Smooth muscle cell (in vitro differentiated cells): ENCODE results near the gene PGLYRP1. TPM values are rescaled to one million over a fixed set of nuclear protein-coding genes. Genes with fewer than 3 reads are reported as not detected.

Source experiments
- DNase-seq: peaks from one replicate; lab custom pipeline; 2025; ENCODE audit not compliant: unreplicated experiment; lab: John Stamatoyannopoulos, UW
- H2AFZ ChIP-seq: fragments of 200-600 bp; sonication (generic); 2 replicates; pipeline ENCODE4 v1.6.0; 2016; ENCODE audit warnings: antibody characterized with exemption, low read depth, mild to moderate bottlenecking
- H3F3A ChIP-seq: fragments of 200-600 bp; sonication (generic); 2 replicates; pipeline ENCODE4 v1.6.0; 2017; ENCODE audit warnings: antibody characterized with exemption, low read depth
- H3K27ac ChIP-seq: fragments of 200-600 bp; sonication (generic); 2 replicates; pipeline ENCODE4 v1.5.1; 2016; ENCODE audit warnings: low read depth, mild to moderate bottlenecking
- H3K27me3 ChIP-seq: fragments of 200-600 bp; sonication (generic); 2 replicates; pipeline ENCODE4 v1.6.1; 2016; ENCODE audit warnings: low read depth, mild to moderate bottlenecking
- H3K36me3 ChIP-seq: fragments of 200-600 bp; sonication (generic); 2 replicates; pipeline ENCODE4 v1.5.1; 2016; ENCODE audit warnings: low read depth
- H3K4me1 ChIP-seq: fragments of 200-600 bp; sonication (generic); 2 replicates; pipeline ENCODE4 v1.5.1; 2016; ENCODE audit warnings: low read depth
- H3K4me2 ChIP-seq: fragments of 200-600 bp; sonication (generic); 2 replicates; pipeline ENCODE4 v1.6.0; 2016; ENCODE audit warnings: mild to moderate bottlenecking
- H3K4me3 ChIP-seq: fragments of 200-600 bp; sonication (generic); 2 replicates; pipeline ENCODE4 v1.5.1; 2016; ENCODE audit warnings: mild to moderate bottlenecking
- H3K79me2 ChIP-seq: fragments of 200-600 bp; sonication (generic); 2 replicates; pipeline ENCODE4 v1.6.0; 2016; ENCODE audit warnings: low read depth, mild to moderate bottlenecking
- H3K9ac ChIP-seq: fragments of 200-600 bp; sonication (generic); 2 replicates; pipeline ENCODE4 v1.6.0; 2016; ENCODE audit warnings: low read depth
- H3K9me3 ChIP-seq: fragments of 200-600 bp; sonication (generic); replicated peaks from 2 replicates; pipeline ENCODE4 v1.5.1; 2016; ENCODE audit warnings: low read depth
- H4K20me1 ChIP-seq: fragments of 200-600 bp; sonication (generic); 2 replicates; pipeline ENCODE4 v1.6.0; 2016; ENCODE audit warnings: low read depth
- WGBS: methylation state at CpG from one replicate; pipeline ENCODE4 v1.1.7; 2016; ENCODE audit warnings: low lambda C conversion rate; 5-methylcytosine and 5-hydroxymethylcytosine counted together
- polyA plus RNA-seq: library from polyadenylated mRNA; unstranded; fragments of >200 nt; fragmentation: Nextera tagmentation; extraction: Ambion mirVana; gene quantifications from 2 replicates; pipeline ENCODE4 v1.2.1, GENCODE V29; 2016
- total RNA-seq: library from RNA; depleted of rRNA; stranded (reverse); fragments of >200 nt; gene quantifications from 2 replicates; pipeline ENCODE4 v1.2.3, GENCODE V29; 2014
- TF ChIP-seq, protein P1 (sequence below): fragments of 200-600 bp; sonication (generic); IDR thresholded peaks from 2 replicates; pipeline ENCODE4 v1.5.1; 2017; ENCODE audit warnings: borderline replicate concordance, mild to moderate bottlenecking, antibody characterized with exemption; ENCODE audit not compliant: insufficient read depth, poor library complexity, severe bottlenecking

Gene PGLYRP1
- total and polyA plus RNA-seq, 2 experiments from 2014 or later: not detected

DNA sequence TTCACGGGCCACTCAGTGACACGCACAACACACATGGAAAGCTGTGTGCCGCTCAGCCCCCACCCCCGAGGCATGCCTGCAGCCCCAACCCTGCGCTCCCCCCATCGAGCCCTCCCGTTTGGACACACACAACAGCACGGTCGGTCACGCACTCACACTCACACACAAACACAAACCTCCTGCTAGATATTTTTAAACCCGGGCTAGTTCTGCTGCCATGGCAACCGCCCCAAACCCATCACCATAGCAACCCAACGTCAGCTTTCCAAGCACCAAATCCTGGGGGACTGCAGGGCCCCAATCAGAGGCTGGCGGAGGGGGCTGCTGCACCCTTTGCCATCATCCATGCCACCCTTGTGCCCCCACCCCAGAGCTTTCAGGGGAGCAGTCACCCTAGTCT lies 46.7 kb downstream of the PGLYRP1 start:
- Histone ChIP-seq H3K4me1 (no peaks in the 10 kb centered on the region), H3K27me3 (peaks cover 62% of the 10 kb centered on the region), H3F3A (no peaks in the 10 kb centered on the region), H3K9ac (no peak overlapping the region), H3K27ac (no peak overlapping the region), H3K79me2 (no peaks in the 10 kb centered on the region), H2AFZ (no peak overlapping the region), H3K36me3 (no peaks in the 10 kb centered on the region), H3K9me3 (no peaks in the 10 kb centered on the region), H3K4me3 (no peak overlapping the region), H4K20me1 (no peaks in the 10 kb centered on the region), H3K4me2 (no peak overlapping the region)
- 80% methylated on average over 13 of the region's 14 CpGs for WGBS
- TF ChIP-seq, protein P1, sequence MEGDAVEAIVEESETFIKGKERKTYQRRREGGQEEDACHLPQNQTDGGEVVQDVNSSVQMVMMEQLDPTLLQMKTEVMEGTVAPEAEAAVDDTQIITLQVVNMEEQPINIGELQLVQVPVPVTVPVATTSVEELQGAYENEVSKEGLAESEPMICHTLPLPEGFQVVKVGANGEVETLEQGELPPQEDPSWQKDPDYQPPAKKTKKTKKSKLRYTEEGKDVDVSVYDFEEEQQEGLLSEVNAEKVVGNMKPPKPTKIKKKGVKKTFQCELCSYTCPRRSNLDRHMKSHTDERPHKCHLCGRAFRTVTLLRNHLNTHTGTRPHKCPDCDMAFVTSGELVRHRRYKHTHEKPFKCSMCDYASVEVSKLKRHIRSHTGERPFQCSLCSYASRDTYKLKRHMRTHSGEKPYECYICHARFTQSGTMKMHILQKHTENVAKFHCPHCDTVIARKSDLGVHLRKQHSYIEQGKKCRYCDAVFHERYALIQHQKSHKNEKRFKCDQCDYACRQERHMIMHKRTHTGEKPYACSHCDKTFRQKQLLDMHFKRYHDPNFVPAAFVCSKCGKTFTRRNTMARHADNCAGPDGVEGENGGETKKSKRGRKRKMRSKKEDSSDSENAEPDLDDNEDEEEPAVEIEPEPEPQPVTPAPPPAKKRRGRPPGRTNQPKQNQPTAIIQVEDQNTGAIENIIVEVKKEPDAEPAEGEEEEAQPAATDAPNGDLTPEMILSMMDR: no peak
- no peak for DNase-seq

DNA sequence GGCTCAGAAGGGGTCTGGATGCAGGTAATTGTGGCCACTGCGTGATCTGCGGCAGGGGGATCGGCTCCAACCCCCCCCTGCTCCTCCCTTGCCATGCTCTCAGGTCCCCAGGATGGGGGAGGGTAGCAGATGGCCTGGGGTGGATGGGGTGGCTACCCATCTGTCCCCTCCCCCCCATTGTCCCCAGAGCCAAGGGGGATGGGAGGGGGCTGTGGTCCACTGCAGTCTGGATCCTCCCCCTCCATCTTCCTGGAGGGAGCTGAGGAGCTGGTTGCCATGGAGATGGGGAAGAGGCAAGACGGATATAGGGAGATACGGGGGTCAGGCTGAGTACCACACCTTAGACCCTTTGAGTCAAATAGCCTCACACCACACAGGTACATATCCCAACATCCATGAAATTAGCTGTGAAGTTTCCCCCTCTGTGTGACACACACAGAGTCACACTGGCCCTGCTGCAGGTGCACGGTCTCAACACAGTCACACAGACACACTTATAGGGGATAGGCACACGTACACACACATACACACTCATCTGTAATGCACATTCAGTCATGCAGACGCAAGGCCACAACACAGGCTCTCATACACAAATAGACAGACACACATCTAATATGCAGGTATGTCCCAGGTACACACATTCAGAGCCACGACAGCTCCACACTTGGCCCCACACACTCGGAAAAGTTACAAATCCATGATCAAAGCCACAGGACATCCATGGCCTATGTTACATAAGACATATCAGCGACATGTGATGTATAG lies 47.4 kb downstream of the PGLYRP1 start:
- Histone ChIP-seq H3K27ac (no peak overlapping the region), H3K4me1 (no peaks in the 10 kb centered on the region), H3K9ac (no peak overlapping the region), H3K4me3 (no peak overlapping the region), H4K20me1 (no peaks in the 10 kb centered on the region), H3F3A (no peaks in the 10 kb centered on the region), H3K36me3 (no peaks in the 10 kb centered on the region), H3K79me2 (no peaks in the 10 kb centered on the region), H3K4me2 (no peak overlapping the region), H3K9me3 (no peaks in the 10 kb centered on the region), H2AFZ (no peak overlapping the region), H3K27me3 (peaks cover 66% of the 10 kb centered on the region)
- TF ChIP-seq, protein P1: no peak
- DNase-seq: no peak
- 86% methylated on average over 11 of the region's 11 CpGs for WGBS

DNA sequence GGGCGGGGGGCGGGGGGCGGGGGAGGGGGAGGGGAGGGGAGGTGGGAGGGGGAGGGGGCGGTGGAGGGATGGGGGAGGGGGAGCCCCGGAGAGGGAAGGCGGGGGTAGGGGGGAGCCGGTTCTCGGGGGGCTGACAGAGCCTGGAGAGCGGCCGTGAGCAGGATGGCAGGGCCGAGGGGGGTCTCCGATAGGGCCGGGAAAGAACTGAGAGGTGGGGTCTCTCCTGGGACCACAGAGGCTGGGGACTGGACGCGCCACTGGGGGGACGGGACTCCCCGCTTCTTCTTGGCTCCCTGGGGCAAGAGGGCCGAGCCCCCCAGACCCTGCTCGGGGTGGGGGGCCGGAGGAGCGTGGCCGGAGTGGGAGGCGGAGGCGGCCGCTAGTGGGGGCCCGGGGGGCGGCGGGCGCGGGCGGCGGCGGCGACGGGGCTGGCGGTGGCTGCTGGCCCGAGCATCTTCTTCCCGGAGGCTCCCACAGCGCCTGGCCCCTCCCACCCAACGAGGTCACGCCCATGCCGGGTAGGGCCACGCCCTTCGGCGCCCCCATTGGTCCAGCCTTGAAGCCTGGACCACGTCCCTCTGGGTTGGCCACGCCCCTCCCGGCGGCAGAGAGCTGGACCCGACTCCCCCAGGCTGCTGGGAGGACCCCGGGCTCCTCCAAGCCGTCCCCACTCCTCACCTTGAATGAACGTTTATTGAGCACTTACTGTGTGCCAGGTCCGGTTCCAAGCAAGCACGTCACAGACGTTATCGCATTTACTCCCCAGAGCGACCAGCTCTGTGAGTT lies 49.1 kb downstream of the PGLYRP1 start, which contains the start of gene NOVA2:
Gene NOVA2, minus strand, starts transcription at position 313 of the 786 bp plus-strand sequence. CDS start 514 bp downstream, outside the sequence.
- 9% methylated on average over 12 of the region's 58 CpGs for WGBS
- H3K36me3 ChIP-seq: no peaks in the 10 kb centered on the region
- no peaks in the 10 kb centered on the region for H3K79me2 ChIP-seq
- peak within 1 kb of the TSS; percentile 34 for H3K4me3 ChIP-seq
- no peaks in the 10 kb centered on the region for H3F3A ChIP-seq
- H3K4me1 ChIP-seq: no peaks in the 10 kb centered on the region
- DNase-seq: no peak
- no peak within 1 kb of the TSS for H3K27ac ChIP-seq
- H2AFZ ChIP-seq: no peak within 1 kb of the TSS
- H3K4me2 ChIP-seq: peak within 1 kb of the TSS; percentile 76
- H3K27me3 ChIP-seq: peaks cover 75% of the 10 kb centered on the region
- H4K20me1 ChIP-seq: no peaks in the 10 kb centered on the region
- TF ChIP-seq, protein P1: no peak
- no peaks in the 10 kb centered on the region for H3K9me3 ChIP-seq
- H3K9ac ChIP-seq: no peak within 1 kb of the TSS
